KG1 (cell line): ENCODE measurements around the gene ARMC3.
"Not testable (repeated sequence)": the region's sequence is repeated elsewhere in the genome, so short reads cannot be mapped to it uniquely, and the experiment has no call there.

ENCODE experiments used
- DNase-seq: peaks from one replicate; lab custom pipeline; 2025; lab: John Stamatoyannopoulos, UW

ARMC3 gene

DNA sequence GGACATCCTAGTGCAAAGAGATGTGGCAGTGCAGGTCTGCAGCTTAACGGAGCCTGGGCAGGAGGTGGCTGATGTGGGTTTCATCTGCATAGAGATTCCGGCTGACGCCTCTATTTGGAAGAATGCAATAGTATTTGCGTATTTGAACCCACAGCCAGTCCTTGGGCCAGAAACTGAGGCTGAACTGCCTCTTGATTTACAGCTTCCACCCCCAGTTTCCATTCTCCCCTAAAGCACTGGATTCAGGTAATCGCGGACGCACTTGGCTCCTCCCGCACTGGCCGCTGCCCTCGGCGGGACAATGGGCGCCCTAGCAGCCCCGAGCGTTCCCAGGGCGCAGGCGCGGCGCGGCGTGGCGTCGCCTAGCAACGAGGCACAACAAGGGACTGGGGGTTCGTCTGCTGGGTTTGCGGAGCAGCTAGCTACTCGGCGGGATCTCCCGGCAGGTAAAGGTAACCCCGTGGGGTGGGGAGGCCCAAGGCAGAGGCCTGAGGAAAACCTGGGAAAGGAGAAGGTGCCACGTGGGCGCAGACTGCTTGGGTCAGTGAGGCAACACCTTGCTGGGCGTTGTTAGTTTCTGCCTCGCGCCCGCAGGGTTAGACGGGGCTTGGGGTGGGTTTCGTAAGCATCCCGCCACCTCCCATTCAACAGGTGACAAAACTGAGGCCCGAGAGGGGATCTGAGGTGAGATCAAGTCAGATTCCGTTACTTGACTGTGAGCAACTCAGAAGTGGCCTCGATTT is at the start of gene ARMC3:
Gene ARMC3, plus strand, starts transcription at position 393 of the 743 bp plus-strand sequence. CDS start 3,944 bp downstream, outside the sequence.
- DNase-seq = no peak

DNA sequence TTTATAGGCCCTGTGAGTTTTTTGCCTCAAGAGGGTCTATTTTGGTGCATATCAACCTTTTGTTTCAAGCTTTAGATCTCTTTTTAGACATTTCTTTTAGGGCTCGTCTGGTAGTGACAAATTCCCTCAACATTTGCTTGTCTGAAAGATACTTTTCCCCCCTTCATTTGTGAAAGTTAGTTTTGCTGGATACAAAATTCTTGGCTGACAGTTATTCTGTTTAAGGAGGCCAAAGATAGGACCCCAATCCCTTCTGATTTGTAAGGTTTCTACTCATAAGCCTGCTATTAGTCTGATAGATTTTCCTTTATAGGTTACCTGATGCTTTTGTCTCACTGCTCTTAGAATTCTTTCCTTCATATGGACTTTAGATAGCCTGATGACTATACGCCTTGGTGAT is 36.1 kb upstream of the ARMC3 start:
- no peak for DNase-seq

GRCh38 chr10:22893781-22894180 is 34.1 kb upstream of the ARMC3 start:
- no peak for DNase-seq

DNA sequence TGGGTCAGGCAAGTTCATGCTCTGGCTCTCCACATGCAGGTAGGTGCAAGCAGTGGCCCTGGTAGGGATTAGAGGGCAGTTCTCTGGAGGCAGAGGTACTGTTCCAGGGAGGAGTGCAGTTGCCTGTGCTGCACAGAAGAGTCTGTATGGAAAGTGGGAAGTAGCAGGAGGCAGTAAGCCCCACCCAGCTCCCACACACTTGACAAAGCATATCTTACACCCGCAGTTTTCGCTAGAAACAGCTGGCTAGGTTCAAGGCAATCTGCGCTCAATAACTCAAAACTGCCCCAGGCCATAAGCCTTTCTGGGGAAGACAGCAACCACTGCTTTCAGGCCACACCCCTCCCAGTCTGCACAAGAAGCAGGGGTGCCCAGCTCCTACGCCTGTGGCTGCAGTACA is 33.1 kb upstream of the ARMC3 start:
- no peak for DNase-seq

DNA sequence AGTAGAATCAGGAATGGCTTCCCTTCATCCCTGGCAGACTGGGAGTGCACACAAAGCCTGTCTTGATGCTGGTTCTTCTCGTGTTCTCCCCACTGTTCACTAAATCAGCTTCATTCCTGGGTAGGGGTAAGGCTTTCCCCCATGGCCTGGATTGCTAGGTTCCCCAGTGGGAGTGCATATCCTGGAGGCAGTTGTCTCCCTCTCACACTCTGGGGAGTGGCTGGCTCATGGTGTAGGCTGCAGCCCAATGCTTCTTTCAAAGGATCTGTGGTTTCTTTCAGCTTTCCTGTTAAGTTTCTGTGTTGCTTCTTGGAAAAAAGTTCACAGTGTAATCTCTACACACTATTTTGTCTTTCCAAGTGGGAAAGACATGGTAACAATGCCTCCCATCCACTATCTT is 32.6 kb upstream of the ARMC3 start:
- DNase-seq = no peak

- DNase-seq = no peak
These were observed 30.5 kb upstream of the ARMC3 start for GRCh38 chr10:22897371-22897770.

DNA sequence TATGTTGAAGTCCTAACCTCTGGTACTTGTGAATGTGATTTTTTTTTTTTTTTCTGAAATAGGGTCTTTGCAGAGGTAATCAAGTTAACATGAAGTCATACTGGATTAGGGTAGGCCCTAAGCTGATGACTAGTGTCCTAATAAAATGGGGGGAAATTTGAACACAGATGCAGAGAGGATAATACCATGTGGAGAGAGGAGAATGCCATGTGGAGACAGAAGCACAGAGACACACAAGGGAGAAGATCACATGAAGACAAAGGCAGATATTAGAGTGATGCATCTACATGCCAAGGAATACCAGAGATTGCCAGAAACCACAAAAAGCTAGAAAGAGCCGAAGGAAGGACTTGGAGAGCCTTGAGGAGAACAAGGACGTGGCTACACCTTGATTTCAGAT is 28.5 kb upstream of the ARMC3 start:
- DNase-seq = no peak

DNA sequence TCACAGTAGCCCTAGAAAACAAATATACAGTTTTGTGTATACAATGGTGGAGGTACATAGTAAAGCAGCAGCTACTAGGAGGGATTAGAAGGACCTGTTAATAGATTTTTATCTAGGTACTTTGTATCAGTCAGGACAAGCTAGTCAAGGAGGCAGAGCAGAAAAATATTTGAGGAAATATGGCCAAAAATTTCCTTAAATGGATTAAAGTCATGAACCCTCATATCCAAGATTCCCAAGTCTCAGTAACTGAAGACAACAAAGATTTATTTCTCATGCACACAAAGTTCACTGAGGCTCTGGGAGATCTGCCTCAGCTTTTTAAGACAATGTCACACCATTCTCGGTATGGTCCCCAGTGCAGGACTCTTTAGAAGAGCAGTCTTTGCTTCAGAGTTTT is 28.1 kb upstream of the ARMC3 start:
- no peak for DNase-seq

- DNase-seq = no peak
These were observed 26.8 kb upstream of the ARMC3 start for GRCh38 chr10:22900841-22901601.

DNA sequence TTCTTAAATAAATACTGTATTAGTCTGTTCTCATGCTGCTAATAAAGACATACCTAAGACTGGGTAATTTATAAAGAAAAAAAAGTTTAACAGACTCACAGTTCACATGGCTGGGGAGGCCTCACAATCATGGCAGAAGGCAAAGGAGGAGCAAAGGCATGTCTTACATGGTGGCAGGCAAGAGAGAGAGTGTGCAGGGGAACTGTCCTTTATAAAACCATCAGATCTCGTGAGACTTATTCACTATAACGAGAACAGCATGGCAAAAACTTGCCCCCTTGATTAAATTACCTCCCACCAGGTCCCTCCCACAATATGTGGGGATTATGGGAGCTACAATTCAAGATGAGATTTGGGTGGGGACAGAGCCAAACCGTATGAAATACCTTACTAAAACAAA is 25.7 kb upstream of the ARMC3 start:
- not testable (repeated sequence) for DNase-seq

DNA sequence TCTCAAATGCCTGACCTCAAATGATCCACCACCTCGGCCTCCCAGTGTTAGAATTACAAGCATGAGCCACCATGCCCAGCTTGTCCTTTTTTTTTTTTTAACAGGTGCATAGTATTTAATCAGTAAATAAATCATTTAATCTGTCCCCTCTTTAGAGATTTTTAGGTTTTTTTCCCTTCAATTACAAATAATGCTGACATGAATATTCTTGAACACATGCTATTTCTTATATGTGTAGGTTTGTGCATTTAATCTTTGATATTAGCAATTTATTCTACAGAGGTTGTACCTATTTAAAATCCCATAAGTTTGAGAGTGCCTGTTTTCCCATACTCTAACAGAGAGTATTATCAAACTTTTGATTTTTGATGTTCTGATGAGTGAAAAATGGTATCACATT is 24.2 kb upstream of the ARMC3 start:
- no peak for DNase-seq

DNA sequence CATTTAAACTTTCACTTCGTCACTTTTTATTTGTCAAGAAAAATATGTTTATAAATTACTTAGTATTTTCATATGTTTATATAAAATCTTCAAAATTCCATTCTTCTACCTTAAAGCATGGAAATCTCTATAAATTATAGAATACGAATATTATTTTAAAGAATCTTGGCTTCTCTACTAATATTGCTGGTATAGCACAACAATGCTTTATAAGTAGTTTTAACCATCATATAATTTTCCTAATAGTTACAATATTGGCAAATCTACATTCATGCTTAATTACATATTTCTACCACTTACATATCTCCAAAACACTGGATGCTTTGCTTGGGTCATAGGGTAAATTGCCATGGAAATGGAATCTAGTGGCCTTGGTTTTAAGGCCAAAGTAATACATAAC is 21.1 kb upstream of the ARMC3 start:
- DNase-seq = no peak

DNA sequence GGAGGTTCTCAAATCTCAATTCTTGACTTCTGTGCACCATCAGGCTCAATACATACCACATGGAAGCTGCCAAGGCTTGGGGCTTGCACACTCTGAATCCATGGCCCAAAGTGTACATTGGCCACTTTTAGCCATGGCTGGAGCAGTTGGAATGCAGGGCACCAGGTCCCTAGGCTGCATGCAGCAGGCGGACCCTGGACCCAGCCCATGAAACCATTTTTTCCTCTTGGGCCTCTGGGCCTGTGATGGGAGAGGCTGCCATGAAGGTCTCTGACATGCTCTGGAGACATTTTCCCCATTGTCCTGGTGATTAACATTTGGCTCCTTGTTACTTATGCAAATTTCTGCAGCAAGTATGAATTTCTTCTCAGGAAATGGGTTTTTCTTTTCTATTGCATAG is 19.0 kb upstream of the ARMC3 start:
- no peak for DNase-seq

- DNase-seq = not testable (repeated sequence)
These were observed 18.2 kb upstream of the ARMC3 start for GRCh38 chr10:22909673-22910072.

GRCh38 chr10:22911067-22911466 is 16.8 kb upstream of the ARMC3 start:
- no peak for DNase-seq

- DNase-seq = no peak
These were observed 15.7 kb upstream of the ARMC3 start for GRCh38 chr10:22911889-22912762.

GRCh38 chr10:22912763-22913384 is 15.0 kb upstream of the ARMC3 start:
- DNase-seq = no peak

GRCh38 chr10:22913474-22914092 is 14.3 kb upstream of the ARMC3 start:
- DNase-seq = no peak

DNA sequence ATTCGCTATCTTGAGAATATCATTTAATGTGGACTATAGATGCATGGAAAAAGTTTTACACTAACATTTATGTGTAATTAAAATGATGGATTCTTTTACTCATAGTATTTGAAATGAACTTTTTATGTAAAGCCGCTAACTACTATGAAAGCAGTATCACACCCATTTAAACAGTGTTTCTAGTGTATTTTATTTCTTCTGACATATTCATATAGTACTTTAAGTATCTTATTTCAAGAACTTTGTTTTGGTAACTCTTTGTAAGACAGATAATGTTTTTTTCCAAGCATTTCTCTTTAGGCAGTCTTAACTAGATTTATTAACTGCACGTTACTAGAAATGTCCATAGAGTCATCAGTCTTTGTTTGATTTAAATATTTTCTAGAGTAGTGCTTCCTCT is 12.5 kb upstream of the ARMC3 start:
- DNase-seq = no peak

GRCh38 chr10:22925088-22925487 is 2.8 kb upstream of the ARMC3 start:
- no peak for DNase-seq

DNA sequence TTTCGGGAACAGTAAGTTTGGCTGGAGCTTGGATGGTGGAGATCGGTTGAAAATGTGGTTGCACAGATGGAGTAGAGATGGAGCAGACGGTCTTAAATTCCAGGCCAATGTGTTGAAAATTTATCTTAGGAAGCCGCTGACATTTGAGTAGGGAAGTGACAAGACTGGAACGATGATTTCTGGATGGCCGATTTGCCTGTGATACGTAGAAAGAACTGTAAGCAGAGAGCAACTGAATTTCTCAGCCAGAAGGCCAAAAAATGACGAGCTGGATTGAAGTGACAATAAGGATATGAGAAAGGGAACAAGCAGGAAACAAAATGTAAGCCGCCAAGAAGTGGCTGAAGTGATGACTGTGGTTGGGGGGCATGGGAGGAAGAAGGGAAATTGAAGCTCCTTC is 687 bp upstream of the ARMC3 start:
- no peak for DNase-seq

GRCh38 chr10:22929053-22929452 is 1.2 kb downstream of the ARMC3 start:
- DNase-seq = not testable (repeated sequence)
